Islet of Langerhans (tissue), 1 donor: ENCODE results near the gene HSPBP1.
A peak's percentile ranks its signal among the peaks of the same experiment; 100 is the strongest.

Experiments used
- FAIRE-seq: peaks from one replicate; lab custom pipeline; 2011; peaks lifted over from hg19 to GRCh38; lab: Jason Lieb, UNC

HSPBP1 gene

DNA sequence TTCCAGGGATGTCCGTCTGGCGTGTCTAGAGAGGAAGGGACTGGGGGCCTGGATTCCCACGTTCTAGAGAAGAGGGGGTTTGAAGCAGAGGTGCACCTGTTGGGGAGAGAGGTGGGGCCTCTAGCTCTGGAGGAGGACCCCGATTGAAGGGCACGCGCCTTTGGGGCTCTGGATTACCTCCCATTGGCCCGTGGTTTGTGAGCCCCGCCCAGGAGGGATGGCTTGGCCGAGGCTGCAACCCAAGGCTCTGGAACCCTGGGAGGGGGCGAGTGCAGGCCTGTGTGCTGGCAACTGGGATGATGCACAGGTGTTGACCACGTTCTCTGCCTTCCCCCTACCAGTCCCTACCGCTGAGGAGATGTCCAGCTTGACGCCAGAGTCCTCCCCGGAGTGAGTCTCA is 25.1 kb upstream of the HSPBP1 start:
- FAIRE-seq, result no peak

DNA sequence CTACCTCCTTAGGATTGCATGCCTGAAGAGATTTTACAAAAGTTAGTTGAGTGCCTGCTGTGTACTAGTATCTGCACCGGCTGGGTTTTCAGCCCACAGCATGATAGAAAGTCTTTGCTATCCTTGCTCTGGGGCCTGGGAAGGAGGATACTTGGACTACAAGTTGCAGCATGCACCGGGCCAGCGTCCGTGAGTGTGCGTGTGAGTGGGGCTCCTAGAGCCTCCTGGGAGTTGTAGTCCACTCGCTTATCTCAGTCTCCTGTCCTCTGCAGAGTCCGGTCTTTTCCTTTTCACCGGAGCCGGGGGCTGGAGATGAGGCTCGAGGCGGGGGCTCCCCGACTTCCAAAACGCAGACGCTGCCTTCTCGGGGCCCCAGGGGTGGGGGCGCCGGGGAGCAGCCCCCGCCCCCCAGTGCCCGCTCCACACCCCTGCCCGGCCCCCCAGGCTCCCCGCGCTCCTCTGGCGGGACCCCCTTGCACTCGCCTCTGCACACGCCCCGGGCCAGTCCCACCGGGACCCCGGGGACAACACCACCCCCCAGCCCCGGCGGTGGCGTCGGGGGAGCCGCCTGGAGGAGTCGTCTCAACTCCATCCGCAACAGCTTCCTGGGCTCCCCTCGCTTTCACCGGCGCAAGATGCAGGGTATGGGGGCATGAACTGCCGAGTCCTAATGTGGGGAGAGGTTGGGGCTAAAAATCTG is 24.5 kb upstream of the HSPBP1 start:
- FAIRE-seq, result no peak

DNA sequence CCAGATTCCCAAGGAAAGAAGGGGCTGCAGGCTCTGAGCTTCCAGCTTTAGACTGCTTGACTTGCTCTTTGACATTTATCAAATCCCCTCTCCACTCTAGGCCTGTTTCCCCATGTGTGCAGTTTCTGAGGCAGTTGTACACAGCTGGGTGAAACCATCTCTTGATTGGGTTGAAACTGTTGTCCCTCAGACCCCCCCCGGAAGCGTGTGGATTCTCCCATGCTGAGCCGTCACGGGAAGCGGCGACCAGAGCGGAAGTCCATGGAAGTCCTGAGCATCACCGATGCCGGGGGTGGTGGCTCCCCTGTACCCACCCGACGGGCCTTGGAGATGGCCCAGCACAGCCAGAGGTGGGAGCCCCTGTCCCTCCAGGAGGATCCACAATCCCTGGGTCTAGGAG is 23.6 kb upstream of the HSPBP1 start:
- FAIRE-seq, result no peak

DNA sequence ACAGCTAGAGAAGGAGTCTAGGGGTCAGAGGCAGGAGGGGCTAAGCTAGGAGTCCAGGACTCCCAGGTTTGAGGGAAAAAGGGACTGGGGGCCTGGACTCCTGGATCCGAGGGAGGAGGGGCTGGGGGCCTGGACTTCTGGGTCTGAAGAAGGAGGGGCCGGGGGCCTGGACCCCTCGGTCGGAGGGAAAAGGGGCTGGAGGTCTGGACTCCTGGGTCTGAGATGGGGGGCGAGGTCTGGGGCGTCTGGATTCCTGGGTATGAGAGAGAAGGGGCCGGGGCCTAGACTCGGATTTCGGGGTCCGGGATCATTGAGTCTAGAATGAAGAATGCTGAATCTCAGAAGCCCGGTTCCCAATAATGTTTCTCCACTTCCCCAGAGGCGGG is 22.4 kb upstream of the HSPBP1 start:
- FAIRE-seq, result no peak

DNA sequence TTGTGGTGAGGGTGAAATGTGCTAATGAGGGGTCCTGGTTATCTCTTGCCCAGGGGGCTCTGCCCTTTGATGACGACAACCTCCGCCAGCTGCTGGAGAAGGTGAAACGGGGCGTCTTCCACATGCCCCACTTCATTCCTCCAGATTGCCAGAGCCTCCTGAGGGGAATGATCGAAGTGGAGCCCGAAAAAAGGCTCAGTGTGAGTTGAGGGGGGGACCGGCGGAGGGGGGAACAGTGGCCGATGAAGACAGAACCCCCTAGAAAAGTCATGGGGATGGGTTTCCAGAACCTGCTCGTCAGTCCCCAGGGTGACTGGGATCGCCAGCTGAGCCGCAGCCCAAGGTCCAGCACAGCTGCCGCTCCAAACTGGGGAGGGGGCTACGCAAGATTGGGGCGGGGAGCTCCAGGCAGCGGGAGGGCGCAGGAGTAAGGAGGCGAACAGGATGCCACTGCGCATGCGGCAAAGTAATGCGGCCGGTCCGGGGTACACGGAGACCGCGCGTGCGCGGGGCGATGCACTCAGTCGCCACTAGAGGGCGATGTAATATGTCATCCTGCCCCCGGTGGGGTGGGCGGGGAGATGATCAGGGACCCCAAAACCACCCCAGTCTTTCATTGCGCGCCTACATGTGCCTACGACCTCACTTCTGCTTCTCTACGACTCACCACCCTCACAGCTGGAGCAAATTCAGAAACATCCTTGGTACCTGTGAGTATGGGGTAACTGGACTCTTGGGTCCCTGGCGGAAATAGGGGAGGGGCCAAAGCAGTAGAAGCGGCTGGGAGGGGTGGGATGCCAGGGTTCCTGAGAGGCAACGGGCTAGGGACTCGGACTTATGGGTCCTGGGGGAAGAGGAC is 21.8 kb upstream of the HSPBP1 start:
- FAIRE-seq, result no peak

DNA sequence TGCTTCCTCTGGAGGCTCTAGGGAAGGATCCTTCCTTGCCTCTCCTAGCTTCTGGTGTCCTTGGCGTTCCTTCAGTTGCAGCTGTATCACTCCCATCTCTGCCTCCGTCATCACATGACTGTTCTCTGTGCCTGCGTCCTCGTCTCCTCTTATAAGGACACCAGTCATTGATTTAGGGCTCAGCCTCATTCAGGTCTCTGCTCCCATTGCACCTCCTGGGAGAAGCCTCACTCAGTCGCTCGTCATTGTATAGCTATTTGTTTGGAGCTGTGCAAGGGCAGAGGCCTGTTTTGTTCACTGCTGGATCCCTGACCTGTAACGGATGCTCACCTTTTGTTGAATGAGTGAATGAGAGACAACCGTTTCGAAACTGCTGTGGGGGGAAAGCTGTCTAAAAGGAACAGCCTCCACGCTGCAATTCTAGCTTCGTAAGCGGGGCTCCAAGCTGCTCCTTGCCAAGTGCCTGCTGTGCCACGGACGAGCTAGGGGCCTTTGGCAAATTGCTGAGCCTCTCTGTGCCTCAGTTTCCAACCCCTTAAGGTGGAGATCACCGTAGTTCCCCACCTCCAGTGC is 21.1 kb upstream of the HSPBP1 start:
- FAIRE-seq, result no peak

DNA sequence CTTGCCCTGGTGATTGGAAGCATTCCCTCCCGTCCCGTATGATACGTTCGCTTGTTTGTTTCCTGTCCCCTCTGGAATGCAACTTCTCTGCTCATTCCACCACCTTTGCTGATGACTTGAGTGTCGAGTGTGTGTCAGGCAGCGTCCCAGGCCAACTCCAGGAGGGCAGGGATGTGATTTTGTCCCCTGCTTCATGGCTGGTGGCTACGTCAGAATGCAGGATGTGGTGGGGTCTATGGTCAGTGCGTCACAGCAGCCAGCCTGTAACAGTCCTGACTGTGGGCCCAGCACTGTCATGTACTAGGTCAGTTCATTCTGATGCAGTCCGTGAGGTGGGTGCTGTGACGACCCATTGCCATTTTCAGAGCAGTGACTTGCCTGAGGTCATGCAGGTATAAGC is 20.1 kb upstream of the HSPBP1 start:
- no peak for FAIRE-seq

DNA sequence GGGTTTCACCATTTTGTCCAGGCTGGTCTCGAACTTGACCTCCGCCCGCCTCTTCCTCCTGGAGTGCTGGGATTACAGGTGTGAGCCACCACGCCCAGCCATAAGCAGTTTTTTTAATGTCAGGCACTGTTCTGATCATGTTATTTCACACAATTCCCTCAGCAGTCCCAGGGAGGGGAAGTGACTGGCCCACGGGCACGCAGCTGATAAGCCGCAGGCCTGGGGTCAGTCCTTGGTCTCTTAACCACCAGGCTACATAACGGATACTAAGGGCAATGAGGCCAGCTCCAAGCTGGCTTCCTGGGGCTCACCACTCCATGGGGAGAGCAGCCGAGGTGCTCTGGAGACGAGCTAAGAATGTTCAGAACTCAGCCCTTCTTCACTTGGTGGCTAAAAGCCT is 17.4 kb upstream of the HSPBP1 start:
- no peak for FAIRE-seq

DNA sequence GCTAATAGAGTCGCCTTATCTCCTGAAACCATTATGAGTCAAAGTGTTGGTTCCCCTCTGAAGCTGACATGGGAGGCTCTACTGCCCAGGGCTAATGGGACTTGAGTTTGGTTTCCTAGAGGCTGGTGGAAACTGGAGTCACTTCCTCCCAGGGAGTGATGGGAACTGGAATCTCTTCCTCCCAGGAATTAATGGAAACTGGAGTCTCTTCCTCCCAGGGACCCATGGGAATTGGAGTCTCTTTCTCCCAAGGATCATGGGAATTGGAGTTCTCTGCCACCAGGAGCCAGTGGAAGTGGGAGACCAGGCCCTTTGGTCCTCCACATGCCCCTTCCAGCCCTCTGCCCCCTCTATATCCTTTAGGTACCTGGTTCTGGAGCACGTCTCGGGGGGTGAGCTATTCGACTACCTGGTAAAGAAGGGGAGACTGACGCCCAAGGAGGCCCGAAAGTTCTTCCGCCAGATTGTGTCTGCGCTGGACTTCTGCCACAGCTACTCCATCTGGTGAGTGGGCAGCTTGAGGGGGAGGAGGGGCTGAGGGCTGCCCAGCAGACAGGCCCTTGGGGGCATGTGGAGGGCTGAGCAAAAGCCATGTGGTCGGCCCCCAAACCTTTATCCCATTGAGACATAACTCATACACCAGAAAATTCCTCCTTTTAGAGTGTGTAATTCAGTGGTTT is 9.3 kb upstream of the HSPBP1 start:
- no peak for FAIRE-seq

DNA sequence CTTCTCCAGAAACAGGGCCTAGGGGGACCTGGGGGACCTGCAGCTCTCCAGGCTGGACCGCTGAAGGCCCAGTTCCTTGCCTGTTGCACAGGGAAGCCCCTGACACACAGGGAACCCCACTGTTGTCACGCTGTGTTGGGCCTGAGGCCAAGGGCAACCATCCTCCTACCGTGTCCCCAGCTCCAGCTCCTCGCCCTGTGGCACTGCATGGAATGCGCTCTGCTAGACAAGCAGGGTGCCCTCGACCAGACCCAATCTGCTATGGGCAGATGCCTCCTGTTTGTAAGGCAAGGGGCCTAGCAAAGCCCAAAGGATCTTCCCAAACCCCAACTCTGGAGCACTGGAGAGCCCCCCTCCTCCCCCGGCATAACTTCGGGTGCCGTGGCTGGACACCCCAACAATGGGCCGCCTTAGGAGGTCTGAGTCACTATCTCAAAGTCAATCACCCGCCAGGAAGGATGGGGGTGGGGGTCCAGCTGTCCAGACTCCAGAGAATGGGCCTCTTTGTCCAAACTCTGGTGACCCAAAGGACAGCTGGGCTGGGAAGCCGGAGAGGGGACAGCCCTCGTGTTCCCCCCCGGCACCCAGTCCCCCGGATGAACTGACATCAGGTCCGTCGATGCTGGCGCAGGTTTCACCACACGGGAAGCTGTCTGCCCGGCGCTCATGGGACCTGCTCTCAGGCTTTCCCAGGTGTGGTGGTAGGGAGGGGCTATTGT is 7.6 kb upstream of the HSPBP1 start:
- no peak for FAIRE-seq

DNA sequence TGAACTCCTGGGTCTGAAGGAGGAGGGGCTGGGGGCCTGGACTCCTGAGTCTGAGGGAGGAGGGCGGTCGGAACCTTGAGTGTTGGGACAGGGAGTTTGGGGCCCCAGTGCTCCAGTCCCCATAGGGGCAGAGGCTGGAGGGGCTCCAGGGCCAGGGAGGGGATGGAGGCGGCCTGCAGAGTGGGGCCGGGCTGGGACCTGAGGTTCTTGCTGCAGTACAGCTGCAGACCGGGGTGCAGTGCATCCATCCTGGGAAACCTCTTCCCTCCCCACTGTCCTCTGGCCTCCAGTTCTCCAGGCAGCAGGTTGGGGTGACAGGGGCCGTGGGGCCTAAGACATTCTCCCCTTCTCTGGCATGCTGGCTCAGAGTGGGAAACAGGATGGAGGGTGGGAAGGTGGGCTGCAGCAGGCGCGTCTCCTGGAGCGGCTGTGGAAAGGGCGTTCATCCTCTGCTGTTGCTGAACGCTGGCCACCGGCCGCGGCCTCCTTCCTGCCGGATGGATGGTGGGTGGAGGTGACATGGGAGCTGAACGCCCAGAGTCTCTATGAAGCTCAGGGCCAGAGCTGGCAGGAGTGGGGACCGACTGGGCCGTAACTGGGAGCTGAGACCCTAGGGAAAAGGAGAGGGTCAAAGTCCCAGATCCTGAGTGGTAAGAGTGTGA is 5.5 kb upstream of the HSPBP1 start:
- FAIRE-seq, result no peak

DNA sequence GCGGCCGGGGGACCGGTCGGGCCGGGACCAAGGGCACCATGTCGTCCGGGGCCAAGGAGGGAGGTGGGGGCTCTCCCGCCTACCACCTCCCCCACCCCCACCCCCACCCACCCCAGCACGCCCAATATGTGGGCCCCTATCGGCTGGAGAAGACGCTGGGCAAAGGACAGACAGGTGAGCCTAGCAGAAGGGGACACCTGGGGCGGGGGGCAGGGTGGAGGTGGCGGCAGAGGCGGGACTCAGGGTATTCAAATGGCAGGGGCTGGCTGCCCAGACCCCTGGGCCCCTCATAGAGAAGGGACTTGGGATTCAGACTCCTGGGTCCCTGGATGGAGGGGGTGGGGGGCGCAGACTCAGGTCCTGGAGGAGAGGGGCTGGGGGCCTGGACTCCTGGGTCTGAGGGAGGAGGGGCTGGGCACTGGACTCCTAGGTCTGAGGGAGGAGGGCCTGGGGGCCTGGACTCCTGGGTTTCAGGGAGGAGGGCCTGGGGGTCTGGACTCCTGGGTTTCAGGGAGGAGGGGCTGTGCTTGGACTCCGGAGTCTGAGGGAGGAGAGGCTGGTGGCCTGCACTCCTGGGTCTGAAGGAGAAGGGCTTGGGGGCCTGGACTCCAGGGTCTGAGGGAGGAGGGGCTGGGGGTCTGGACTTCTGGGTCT is 4.6 kb upstream of the HSPBP1 start:
- no peak for FAIRE-seq

DNA sequence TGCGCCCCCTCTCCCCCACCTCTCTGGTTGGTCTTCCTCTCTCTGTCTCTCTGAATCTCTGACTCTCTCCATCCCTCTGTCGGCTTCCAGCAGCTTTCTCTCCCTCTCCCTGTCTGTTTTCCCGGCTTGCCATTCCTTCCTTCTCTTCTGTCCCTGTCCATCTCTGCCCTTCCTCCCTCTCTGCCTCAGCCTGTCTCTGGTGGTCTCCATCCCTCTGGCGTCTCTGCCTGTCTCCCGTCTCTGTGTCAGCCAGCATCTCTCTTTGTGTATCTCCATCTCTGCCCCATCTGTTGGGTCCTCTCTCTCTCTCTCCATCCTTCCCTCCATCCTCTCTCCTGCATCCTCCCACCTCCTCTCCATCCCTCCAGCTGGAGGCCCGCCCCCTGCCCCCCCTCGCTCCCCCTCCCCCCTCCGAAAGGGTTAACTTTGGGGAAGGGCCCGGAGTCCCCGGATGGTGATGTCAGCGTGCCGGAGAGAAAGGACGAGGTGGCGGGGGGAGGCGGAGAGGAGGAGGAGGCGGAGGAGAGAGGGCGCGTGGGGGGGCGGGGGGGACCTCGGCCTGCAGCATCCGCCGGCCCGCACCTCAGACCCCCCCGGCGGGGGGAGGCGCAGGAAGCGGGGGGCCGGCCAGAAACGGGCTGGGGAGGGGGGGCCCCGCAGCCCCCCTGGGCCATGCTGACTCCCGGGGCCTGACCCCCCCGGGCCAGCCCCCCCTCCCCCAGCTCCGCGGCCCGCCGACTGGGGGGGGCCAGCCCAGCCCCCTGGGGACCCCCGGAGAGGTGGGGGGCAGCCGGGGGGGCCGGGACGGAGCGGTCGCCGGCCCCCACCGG is 3.9 kb upstream of the HSPBP1 start, which contains the start of gene BRSK1:
TSS of gene BRSK1 (plus strand) at position 450 of the 830 bp plus-strand sequence. CDS start 446 bp downstream, outside the sequence.
- FAIRE-seq, result no peak

DNA sequence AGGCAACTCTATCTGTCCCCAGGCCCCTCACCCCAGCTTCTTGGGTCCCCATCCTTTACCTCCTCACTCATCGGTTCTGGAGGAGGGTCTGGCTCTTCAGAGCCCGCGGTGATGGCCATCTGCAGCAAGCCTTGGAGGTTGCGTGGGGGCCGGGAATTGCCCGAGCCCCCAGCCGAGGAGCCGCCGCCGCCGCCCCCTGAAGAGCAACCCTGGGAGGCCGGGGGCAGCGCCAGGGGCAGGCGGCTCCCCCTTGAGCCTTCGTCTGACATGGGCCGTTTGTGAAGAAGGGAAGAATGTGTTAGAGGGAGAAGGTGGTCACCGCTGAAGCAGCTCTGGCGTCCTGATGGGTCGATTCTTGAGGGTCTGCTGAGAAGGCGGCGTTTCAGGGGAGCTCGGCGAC is 570 bp downstream of the HSPBP1 start:
- FAIRE-seq, result no peak

DNA sequence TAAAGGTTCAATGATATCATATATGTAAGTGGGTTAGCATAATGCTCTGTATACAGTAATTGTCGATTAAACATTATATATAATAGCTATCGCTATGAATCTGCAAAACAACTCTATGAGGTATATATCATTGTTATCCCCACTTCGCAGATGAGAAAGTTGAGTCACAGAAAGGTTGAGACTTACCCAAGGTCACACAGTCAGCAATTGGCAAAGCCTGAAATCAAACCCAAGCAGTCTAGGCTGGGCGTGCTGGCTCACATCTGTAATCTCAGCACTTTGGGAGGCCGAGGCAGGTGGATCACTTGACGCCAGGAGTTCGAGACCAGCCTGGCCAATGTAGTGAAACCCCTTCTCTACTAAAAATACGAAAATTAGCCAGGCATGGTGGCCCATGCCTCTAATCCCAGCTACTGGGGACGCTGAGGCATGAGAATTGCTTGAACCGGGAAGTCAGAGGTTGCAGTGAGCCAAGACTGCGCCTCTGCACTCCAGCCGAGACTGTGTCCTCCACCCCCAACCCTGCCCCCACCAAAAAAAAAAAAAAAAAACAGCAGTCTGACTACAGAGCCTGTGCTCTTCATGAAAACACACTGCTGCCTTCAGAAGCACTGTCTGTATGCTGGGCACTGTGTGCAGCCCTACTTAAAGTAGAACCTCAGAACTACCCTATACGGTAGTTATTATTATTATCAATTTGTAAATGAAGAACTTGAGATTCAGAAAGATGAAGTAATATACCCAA is 1.3 kb downstream of the HSPBP1 start:
- no peak for FAIRE-seq

DNA sequence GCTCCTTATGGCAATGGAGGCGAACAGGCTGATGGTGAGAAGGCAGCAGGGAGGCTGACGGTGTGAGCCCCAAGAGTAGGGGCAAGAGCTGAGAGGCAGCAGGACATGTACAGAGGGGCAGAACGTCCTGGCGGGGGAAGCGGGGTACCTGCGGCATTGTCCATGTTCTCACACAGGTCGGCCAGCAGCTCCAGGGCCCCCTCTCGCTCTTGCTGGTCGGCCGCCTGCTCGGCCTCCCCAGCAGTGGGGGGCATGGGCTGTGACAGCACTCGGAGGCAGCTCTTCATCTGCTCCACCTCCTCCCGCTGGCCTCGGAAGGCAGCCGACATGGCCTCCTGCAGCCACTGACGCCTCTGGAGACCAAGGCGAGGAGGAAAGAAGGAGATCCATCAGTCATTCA is 2.4 kb downstream of the HSPBP1 start:
- FAIRE-seq, result no peak

DNA sequence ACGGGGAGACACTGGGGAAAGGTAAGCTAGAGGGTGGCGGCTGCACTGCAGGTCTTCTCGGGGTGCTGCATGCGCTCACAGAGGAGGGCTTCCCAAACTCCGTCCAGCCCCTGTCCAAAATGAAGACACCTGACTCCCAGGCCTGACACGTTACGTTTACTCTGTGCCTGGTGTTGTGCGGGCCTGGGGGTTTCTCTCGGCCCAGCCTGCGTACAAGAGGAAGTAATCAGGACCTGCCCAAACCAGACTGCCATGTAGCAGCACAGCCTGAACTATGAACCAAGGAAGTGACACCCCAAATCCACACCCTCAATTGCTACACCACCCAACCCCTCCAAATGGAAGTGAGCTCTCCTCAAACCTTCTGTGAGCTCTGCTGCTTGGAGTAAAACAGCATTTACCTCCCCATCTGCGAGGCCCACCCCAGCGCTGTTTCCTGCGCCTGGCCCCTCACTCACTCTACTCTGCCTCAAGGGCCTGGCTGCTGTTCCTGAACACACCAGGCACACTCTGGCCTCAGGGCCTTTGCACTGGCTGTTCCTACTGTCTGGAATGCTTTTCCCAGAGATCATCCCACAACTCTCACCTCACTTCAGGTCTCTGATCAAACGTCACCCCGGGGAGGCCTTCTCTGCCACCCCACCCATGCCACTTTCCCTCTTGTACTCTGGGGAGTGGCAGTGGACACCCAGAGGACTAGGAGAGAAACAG is 3.0 kb downstream of the HSPBP1 start:
- FAIRE-seq, result no peak

DNA sequence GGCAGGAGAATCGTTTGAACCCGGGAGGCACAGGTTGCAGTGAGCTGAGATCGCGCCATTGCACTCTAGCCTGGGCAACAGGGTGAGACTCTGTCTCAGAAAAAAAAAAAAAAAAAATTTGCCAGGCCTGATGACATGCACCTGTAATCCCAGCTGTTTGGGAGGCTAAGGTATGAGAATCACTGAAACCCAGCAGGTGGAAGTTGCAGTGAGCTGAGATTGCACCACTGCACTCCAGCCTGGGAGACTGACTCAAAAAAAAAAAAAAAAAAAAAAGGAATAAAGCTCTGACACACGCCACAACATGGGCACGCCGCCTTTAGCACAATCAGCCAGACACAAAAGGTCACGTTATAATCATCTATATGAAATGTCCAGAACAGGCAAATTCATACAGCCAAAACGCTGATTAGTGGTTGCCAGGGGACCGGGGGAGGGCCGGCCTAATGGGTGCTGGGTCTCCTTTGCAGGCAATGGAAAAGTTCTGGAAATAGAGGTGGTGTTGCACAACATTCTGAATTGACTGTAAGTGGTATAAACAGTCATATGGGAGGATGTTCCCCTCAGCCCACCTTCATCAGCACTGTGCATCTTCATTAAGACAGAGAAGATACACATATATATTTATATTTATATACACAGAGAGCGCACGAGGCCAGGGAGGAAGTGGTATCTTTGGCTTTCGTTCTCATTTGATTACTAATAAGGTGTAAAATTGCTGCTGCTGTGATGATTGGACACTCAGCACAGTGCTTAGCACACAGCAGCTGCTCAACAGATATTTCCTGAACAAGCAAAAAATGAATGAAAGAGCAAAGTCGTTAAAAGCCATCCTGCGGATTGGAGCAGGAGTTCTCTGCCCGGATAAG is 3.8 kb downstream of the HSPBP1 start:
- peak; percentile 65 for FAIRE-seq
